Cardiac muscle cell (in vitro differentiated cells and primary cell): ENCODE data around the gene PDE7B. TPM values are rescaled to one million over a fixed set of nuclear protein-coding genes. Genes with fewer than 3 reads are reported as not detected.

Source experiments
- DNase-seq, 2 donors: peaks; one replicate each; pipeline versions ENCODE4 v3.0.0 to v3.0.0-alpha.2; 2010 to 2017; ENCODE audit warnings: low read depth in 1 of 2, low spot score in 1 of 2
- H3K27ac ChIP-seq: fragments of 200-600 bp; sonication (generic); 2 replicates; pipeline ENCODE4 v1.5.1; 2016
- H3K27me3 ChIP-seq: fragments of 200-600 bp; sonication (generic); 2 replicates; pipeline ENCODE4 v1.6.0; 2016; ENCODE audit warnings: control low read depth
- H3K36me3 ChIP-seq: fragments of 200-600 bp; sonication (generic); 2 replicates; pipeline ENCODE4 v1.5.1; 2016; ENCODE audit warnings: control low read depth
- H3K4me1 ChIP-seq: fragments of 200-600 bp; sonication (generic); 2 replicates; pipeline ENCODE4 v1.8.1; 2017; ENCODE audit warnings: low read depth, mild to moderate bottlenecking, mixed run types
- H3K4me3 ChIP-seq: fragments of 200-600 bp; sonication (generic); 2 replicates; pipeline ENCODE4 v1.5.1; 2016; ENCODE audit warnings: mild to moderate bottlenecking
- H3K9me3 ChIP-seq: fragments of 200-600 bp; sonication (generic); 2 replicates; pipeline ENCODE4 v1.5.1; 2017; ENCODE audit warnings: low read depth, mild to moderate bottlenecking, control low read depth
- polyA plus RNA-seq: library from polyadenylated mRNA; unstranded; fragments of >200 nt; fragmentation: Nextera tagmentation; extraction: Ambion mirVana; gene quantifications from 2 replicates; pipeline ENCODE4 v1.2.1, GENCODE V29; 2016
- total RNA-seq: library from RNA; depleted of rRNA; stranded (reverse); fragments of >200 nt; gene quantifications from 2 replicates; pipeline ENCODE4 v1.2.3, GENCODE V29; 2016
- TF ChIP-seq, protein P1 (sequence below): IDR thresholded peaks from 2 replicates; pipeline ENCODE4 v1.5.1; 2012; ENCODE audit warnings: low read depth, mild to moderate bottlenecking, low read length

Gene PDE7B
- total and polyA plus RNA-seq, 2 experiments from 2014 or later, result 0.04 to 0.60 TPM

DNA sequence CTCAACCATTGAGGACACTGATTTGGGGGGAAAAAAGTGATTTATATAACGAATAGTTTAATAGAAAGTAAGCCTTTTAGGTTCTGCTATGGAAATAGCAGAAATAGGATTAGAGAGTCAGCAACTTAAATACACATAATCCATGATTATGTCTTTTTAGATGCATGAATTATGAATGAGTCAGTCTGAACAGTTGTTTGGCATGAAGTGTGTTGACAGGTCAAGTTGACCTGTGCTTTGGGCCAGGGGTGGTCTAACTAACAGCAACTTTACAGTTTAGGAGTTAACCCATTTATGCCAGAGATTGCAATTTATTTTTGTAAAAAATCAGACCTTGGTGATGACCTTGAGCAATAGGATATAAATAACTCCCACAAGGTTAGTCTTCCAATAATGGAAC, 207.4 kb downstream of the PDE7B start:
- TF ChIP-seq, protein P1, sequence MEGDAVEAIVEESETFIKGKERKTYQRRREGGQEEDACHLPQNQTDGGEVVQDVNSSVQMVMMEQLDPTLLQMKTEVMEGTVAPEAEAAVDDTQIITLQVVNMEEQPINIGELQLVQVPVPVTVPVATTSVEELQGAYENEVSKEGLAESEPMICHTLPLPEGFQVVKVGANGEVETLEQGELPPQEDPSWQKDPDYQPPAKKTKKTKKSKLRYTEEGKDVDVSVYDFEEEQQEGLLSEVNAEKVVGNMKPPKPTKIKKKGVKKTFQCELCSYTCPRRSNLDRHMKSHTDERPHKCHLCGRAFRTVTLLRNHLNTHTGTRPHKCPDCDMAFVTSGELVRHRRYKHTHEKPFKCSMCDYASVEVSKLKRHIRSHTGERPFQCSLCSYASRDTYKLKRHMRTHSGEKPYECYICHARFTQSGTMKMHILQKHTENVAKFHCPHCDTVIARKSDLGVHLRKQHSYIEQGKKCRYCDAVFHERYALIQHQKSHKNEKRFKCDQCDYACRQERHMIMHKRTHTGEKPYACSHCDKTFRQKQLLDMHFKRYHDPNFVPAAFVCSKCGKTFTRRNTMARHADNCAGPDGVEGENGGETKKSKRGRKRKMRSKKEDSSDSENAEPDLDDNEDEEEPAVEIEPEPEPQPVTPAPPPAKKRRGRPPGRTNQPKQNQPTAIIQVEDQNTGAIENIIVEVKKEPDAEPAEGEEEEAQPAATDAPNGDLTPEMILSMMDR, result no peak
- Histone ChIP-seq H3K4me1 (no peaks in the 10 kb centered on the region), H3K36me3 (no peaks in the 10 kb centered on the region), H3K27ac (no peak overlapping the region), H3K9me3 (no peaks in the 10 kb centered on the region), H3K4me3 (no peak overlapping the region), H3K27me3 (no peaks in the 10 kb centered on the region)
- DNase-seq, result no peak

DNA sequence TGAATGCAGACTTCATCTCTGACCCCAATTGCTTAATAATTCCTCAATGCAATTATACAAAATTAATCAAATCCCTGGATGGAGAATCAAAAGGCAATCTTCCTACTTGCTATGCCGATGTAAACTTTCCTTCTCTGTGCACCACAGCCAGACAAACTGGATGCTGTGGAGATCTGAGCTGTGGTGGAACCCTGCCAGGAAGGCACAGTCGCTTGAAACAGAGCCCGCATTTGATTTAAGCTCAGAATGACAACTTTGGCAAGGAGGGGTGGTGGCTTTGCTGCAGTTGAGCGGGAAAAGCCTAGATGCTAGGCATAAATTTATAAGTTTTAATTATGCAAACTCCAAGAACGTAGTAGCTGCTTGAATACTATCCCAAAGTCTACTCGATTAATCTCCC, 207.8 kb downstream of the PDE7B start:
- H3K4me3 ChIP-seq, result no peak overlapping the region
- no peak overlapping the region for H3K27ac ChIP-seq
- TF ChIP-seq, protein P1, result no peak
- no peaks in the 10 kb centered on the region for H3K9me3 ChIP-seq
- peak in 1 of 2 donors; percentile 36 for DNase-seq
- no peaks in the 10 kb centered on the region for H3K36me3 ChIP-seq
- no peaks in the 10 kb centered on the region for H3K27me3 ChIP-seq
- H3K4me1 ChIP-seq, result no peaks in the 10 kb centered on the region

- H3K4me3 ChIP-seq, result no peak overlapping the region
- no peaks in the 10 kb centered on the region for H3K36me3 ChIP-seq
- DNase-seq, result no peak
- no peak overlapping the region for H3K27ac ChIP-seq
- H3K4me1 ChIP-seq, result no peaks in the 10 kb centered on the region
- no peaks in the 10 kb centered on the region for H3K27me3 ChIP-seq
- H3K9me3 ChIP-seq, result no peaks in the 10 kb centered on the region
- TF ChIP-seq, protein P1, result no peak
These were observed 208.6 kb downstream of the PDE7B start for GRCh38 chr6:136060052-136060451.

GRCh38 chr6:136060759-136061158, 209.3 kb downstream of the PDE7B start:
- Histone ChIP-seq H3K27ac (no peak overlapping the region), H3K9me3 (no peaks in the 10 kb centered on the region), H3K4me1 (no peaks in the 10 kb centered on the region), H3K27me3 (no peaks in the 10 kb centered on the region), H3K36me3 (no peaks in the 10 kb centered on the region), H3K4me3 (no peak overlapping the region)
- TF ChIP-seq, protein P1, result no peak
- no peak for DNase-seq

DNA sequence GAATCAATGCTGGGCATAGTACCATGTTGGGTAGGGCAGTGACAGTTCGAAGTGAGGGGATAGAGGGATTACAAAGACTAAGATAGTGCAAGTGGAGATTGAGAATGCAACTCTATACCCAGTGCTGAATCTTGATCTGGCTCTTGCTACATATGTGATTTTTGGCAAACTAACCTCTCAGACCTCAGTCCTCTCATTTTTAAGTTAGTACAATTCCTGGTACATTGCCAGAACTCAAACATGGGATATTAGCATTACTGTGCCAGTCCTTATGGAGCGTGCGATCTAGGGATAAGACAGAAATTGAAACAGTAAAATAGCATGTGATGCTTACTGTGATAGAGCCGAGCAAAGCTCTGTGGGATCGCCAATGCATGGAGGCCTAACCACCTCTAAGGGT, 210.2 kb downstream of the PDE7B start:
- Histone ChIP-seq H3K36me3 (no peaks in the 10 kb centered on the region), H3K27me3 (no peaks in the 10 kb centered on the region), H3K27ac (no peak overlapping the region), H3K4me1 (no peaks in the 10 kb centered on the region), H3K4me3 (no peak overlapping the region), H3K9me3 (no peaks in the 10 kb centered on the region)
- no peak for DNase-seq
- TF ChIP-seq, protein P1, result no peak

DNA sequence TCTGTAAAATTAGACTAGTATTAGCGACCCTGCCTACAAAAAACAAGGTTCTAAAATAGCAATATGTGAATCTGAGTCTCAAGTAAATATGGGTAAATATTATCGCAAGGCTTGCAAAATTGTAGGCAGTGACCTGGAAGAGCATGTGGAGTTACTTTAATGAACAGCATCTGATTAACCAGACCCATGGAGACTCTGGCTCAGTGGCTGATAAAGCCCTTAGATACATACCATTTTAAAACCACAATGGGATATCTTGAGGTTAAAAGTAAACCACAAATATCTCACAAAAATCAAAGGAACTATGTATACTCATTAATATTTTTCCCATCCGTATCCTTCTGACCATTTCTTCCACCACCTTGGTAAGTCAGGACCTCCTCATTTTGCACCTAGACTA, 211.6 kb downstream of the PDE7B start:
- Histone ChIP-seq H3K4me1 (no peaks in the 10 kb centered on the region), H3K27ac (no peak overlapping the region)
- TF ChIP-seq, protein P1, result no peak

More for the DNA sequence above, 211.6 kb downstream of the PDE7B start:
- peak in 1 of 2 donors; percentile 71 for DNase-seq
- no peaks in the 10 kb centered on the region for H3K27me3 ChIP-seq
- H3K4me3 ChIP-seq, result no peak overlapping the region
- no peaks in the 10 kb centered on the region for H3K36me3 ChIP-seq
- H3K9me3 ChIP-seq, result no peaks in the 10 kb centered on the region
